ENCODE data around the gene QRICH2. TPM values are rescaled to one million over a fixed set of nuclear protein-coding genes. Genes with fewer than 3 reads are reported as not detected.
A peak's percentile ranks its signal among the peaks of the same experiment; 100 is the strongest.

Gene QRICH2
- total and polyA plus RNA-seq, 2 of the 4 experiments (the other 2 are of a cell fraction): 4.3 to 4.8 TPM

- H4K8ac ChIP-seq (ENCODE audit: low read depth in 2 of 2, low read length in 2 of 2): no peak overlapping the region
- H2BK120ac ChIP-seq (ENCODE audit: low read depth, low read length): no peak overlapping the region
- WGBS, 2 experiments (ENCODE audit: extremely low coverage in 2 of 2, insufficient read length in 1 of 2): 46% methylated on average over 6 of the region's 21 CpGs; no CpG with 5 or more reads in 1 of the 2 experiments
- H3K4me1 ChIP-seq (ENCODE audit: control insufficient read depth, insufficient read depth, low read length): peaks cover 7% of the 10 kb centered on the region
- intact Hi-C loops (cut with micrococcal nuclease): no loop called here
- H3K9ac ChIP-seq (ENCODE audit: low read depth, low read length): no peak overlapping the region
- H2BK15ac ChIP-seq (ENCODE audit: low read depth, low read length): no peak overlapping the region
- no peak overlapping the region for H2AK5ac ChIP-seq (ENCODE audit: low read depth, low read length)
- H2AK9ac ChIP-seq (replicated peaks; ENCODE audit: low read depth, low read length, poor library complexity): peak overlapping the region; percentile 58
- no peak overlapping the region for H2BK20ac ChIP-seq (ENCODE audit: low read depth, low read length)
- H3K4ac ChIP-seq (ENCODE audit: low read depth, low read length): no peak overlapping the region
- dilution Hi-C loops (cut with HindIII; ENCODE audit: low sequenced_read_pairs, unreplicated experiment): no loop called here
- H3K79me1 ChIP-seq (ENCODE audit: low read depth in 1 of 2, low read length in 2 of 2): peaks cover 9 to 31% of the 10 kb centered on the region in 2 experiments; a peak in 3 of 4 replicates
- TF ChIP-seq, protein P1, sequence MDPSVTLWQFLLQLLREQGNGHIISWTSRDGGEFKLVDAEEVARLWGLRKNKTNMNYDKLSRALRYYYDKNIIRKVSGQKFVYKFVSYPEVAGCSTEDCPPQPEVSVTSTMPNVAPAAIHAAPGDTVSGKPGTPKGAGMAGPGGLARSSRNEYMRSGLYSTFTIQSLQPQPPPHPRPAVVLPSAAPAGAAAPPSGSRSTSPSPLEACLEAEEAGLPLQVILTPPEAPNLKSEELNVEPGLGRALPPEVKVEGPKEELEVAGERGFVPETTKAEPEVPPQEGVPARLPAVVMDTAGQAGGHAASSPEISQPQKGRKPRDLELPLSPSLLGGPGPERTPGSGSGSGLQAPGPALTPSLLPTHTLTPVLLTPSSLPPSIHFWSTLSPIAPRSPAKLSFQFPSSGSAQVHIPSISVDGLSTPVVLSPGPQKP (IDR thresholded peaks at IDR 0.05; ENCODE audit: borderline replicate concordance, low read depth, low read length): no peak
- H3K56ac ChIP-seq (ENCODE audit: extremely low read depth, insufficient read depth, low read length): no peak overlapping the region
- H3K9me1 ChIP-seq (ENCODE audit: insufficient read depth, low read length): peaks cover 6% of the 10 kb centered on the region
- ChIA-PET CTCF (interaction anchor here (0.6 to 1.4 kb wide), 3 partner anchors 10 to 153 kb away, joined by 3 to 5 read pairs (median 3); partner anchors contain the start of gene UBALD2), POLR2A (ENCODE audit: unreplicated experiment) (no interaction called here)
- no peak overlapping the region for H3K27ac ChIP-seq (ENCODE audit: insufficient read depth, low read length)
- H4K5ac ChIP-seq (ENCODE audit: low read depth, low read length): no peak overlapping the region
- no peak overlapping the region for H3K14ac ChIP-seq (replicated peaks; ENCODE audit: low read depth, low read length)
- peak overlapping the region; percentile 35 for H2AFZ ChIP-seq (replicated peaks; ENCODE audit: low read length, poor library complexity)
- BruUV-seq (replicated peaks): no TSS peak
- no peak overlapping the region for H3K4me2 ChIP-seq (ENCODE audit: low read depth, low read length)
- H2BK5ac ChIP-seq (ENCODE audit: low read depth, low read length, poor library complexity, severe bottlenecking): no peak overlapping the region
- no peaks in the 10 kb centered on the region for H3K27me3 ChIP-seq (ENCODE audit: control insufficient read depth, insufficient read depth, low read length)
- DNase-seq: no peak
- no peaks in the 10 kb centered on the region for H3K9me3 ChIP-seq (ENCODE audit: control insufficient read depth, insufficient read depth, low read length)
- H3K36me3 ChIP-seq (ENCODE audit: control insufficient read depth, insufficient read depth, low read length): peaks cover 6% of the 10 kb centered on the region
- H4K20me1 ChIP-seq (ENCODE audit: insufficient read depth, low read length): no peaks in the 10 kb centered on the region; the same call in 1 of the 2 replicates
- 0 out of 2 replicates have a peak overlapping the region, but pooled peaks have one; percentile 11 for H3K23ac ChIP-seq (ENCODE audit: low read depth, low read length)
- ATAC-seq (ENCODE audit: low read depth): no peak
- in situ Hi-C loops (cut with MboI; ENCODE audit: low sequenced_read_pairs): no loop called here
- no peak overlapping the region for H3K18ac ChIP-seq (ENCODE audit: low read depth, low read length)
- no peak overlapping the region for H4K91ac ChIP-seq (ENCODE audit: insufficient read depth, low read depth, low read length)
- no peak overlapping the region for H3K4me3 ChIP-seq (ENCODE audit: insufficient read depth, low read depth, low read length)
These were observed 33.7 kb downstream of the QRICH2 start for GRCh38 chr17:76274112-76274956.
